Endothelial cell of umbilical vein (primary cell): ENCODE data around the gene SKI. TPM values are rescaled to one million over a fixed set of nuclear protein-coding genes. Genes with fewer than 3 reads are reported as not detected.

Experiments used
- BruUV-seq: library from RNA; stranded (reverse); fragments of 400-500 nt; replicated peaks from 2 replicates; lab custom pipeline; 2021; lab: Mats Ljungman, UMichigan
- CTCF ChIA-PET: fragments of 300-600, 350-600 bp; sonication (Branson Sonifier 250); formaldehyde crosslinking; loops from one replicate; lab custom pipeline; 2021; ENCODE audit warnings: antibody characterized with exemption, inconsistent platforms; lab: Charles Lee
- POLR2A ChIA-PET: fragments of 300-600, 350-600 bp; sonication (Branson Sonifier 250); formaldehyde crosslinking; loops from one replicate; lab custom pipeline; 2021; ENCODE audit warnings: antibody characterized with exemption, inconsistent platforms; lab: Charles Lee
- DNase-seq: peaks from one replicate; pipeline ENCODE4 v3.0.0-alpha.2; 2011; ENCODE audit warnings: low read depth, low spot score
- FAIRE-seq: peaks from 2 replicates; lab custom pipeline; 2011; peaks lifted over from hg19 to GRCh38; lab: Jason Lieb, UNC
- H2AFZ ChIP-seq: 2 replicates; pipeline ENCODE4 v1.6.0; 2012; ENCODE audit warnings: low read depth, low read length, control low read depth, inconsistent platforms
- H3K27ac ChIP-seq: 2 replicates; pipeline ENCODE4 v1.5.1; 2011; ENCODE audit warnings: low read depth, mild to moderate bottlenecking, control low read depth, low read length, moderate library complexity; ENCODE audit not compliant: insufficient read depth
- H3K27me3 ChIP-seq, 2 experiments: 2 replicates each; pipeline versions ENCODE4 v1.6.0 to v1.6.1; 2011; ENCODE audit warnings: low read length in 2 of 2, mixed read lengths in 1 of 2; ENCODE audit not compliant: control insufficient read depth in 2 of 2, insufficient read depth in 2 of 2
- H3K36me3 ChIP-seq, 2 experiments: 2 replicates in 1 of 2; 3 replicates in 1 of 2; pipeline ENCODE4 v1.5.1; 2011; ENCODE audit warnings: low read length in 2 of 2, mild to moderate bottlenecking in 1 of 2, moderate library complexity in 1 of 2; ENCODE audit not compliant: control insufficient read depth in 2 of 2, insufficient read depth in 2 of 2; ENCODE audit errors: extremely low read depth in 1 of 2
- H3K4me1 ChIP-seq: 3 replicates; pipeline ENCODE4 v1.5.1; 2011; ENCODE audit warnings: mild to moderate bottlenecking, low read length; ENCODE audit not compliant: control insufficient read depth, insufficient read depth; ENCODE audit errors: extremely low read depth
- H3K4me2 ChIP-seq: 2 replicates; pipeline ENCODE4 v1.6.1; 2011; ENCODE audit warnings: low read length, control low read depth, mixed read lengths; ENCODE audit not compliant: insufficient read depth
- H3K4me3 ChIP-seq, 3 experiments: fragments of 200-600 bp in 1 of 3; sonication (generic), shearing (Covaris generic) in 1 of 3; replicated peaks in 1 of 3; 2 replicates each; pipeline ENCODE4 v1.5.1; 2011 to 2016; ENCODE audit warnings: control low read depth in 3 of 3, low read length in 3 of 3, mild to moderate bottlenecking in 2 of 3, inconsistent platforms in 1 of 3, low read depth in 1 of 3, moderate library complexity in 1 of 3; ENCODE audit not compliant: insufficient read depth in 1 of 3
- H3K79me2 ChIP-seq: 2 replicates; pipeline ENCODE4 v1.6.0; 2012; ENCODE audit warnings: low read length, inconsistent platforms; ENCODE audit not compliant: control insufficient read depth, insufficient read depth
- H3K9ac ChIP-seq: replicated peaks from 2 replicates; pipeline ENCODE3; 2011; ENCODE audit warnings: low read length, control low read depth; ENCODE audit not compliant: insufficient read depth; ENCODE audit errors: extremely low read depth
- H3K9me1 ChIP-seq: replicated peaks from 3 replicates; pipeline ENCODE4 v1.6.0; 2011; ENCODE audit warnings: mild to moderate bottlenecking, low read length; ENCODE audit not compliant: control insufficient read depth, insufficient read depth; ENCODE audit errors: extremely low read depth
- H3K9me3 ChIP-seq: replicated peaks from 2 replicates; pipeline ENCODE4 v1.5.1; 2012; ENCODE audit warnings: low read length, inconsistent platforms; ENCODE audit not compliant: control insufficient read depth, insufficient read depth
- H4K20me1 ChIP-seq: replicated peaks from 2 replicates; pipeline ENCODE3; 2011; ENCODE audit warnings: mild to moderate bottlenecking, low read length; ENCODE audit not compliant: control insufficient read depth, insufficient read depth; ENCODE audit errors: extremely low read depth
- EZH2 ChIP-seq: IDR thresholded peaks from 2 replicates; pipeline ENCODE4 v1.6.1; 2012; ENCODE audit warnings: borderline replicate concordance, low read depth, mild to moderate bottlenecking, moderate library complexity, low read length, inconsistent platforms; ENCODE audit not compliant: severe bottlenecking
- FOS ChIP-seq: IDR thresholded peaks from 2 replicates; pipeline ENCODE4 v1.6.1; 2011; ENCODE audit warnings: mild to moderate bottlenecking, low read length, moderate library complexity, borderline replicate concordance; ENCODE audit not compliant: insufficient read depth
- GATA2 ChIP-seq: IDR thresholded peaks from 2 replicates; pipeline ENCODE4 v1.7.0; 2011; ENCODE audit warnings: low read depth, mild to moderate bottlenecking, moderate library complexity, mixed read lengths, low read length; ENCODE audit not compliant: insufficient read length, insufficient read depth
- JUN ChIP-seq: IDR thresholded peaks from 2 replicates; pipeline ENCODE4 v1.6.1; 2011; ENCODE audit warnings: borderline replicate concordance, low read depth; ENCODE audit not compliant: insufficient read length, insufficient read depth
- MAX ChIP-seq: IDR thresholded peaks from 2 replicates; pipeline ENCODE4 v1.6.1; 2011; ENCODE audit not compliant: insufficient read depth, insufficient read length
- MYC ChIP-seq: IDR thresholded peaks from one replicate; pipeline ENCODE4 v1.6.1; 2011; ENCODE audit warnings: mild to moderate bottlenecking, low read depth, low read length
- POLR2A ChIP-seq: IDR thresholded peaks from 2 replicates; pipeline ENCODE4 v1.6.1; 2012; ENCODE audit warnings: low read depth, mild to moderate bottlenecking, control low read depth, low read length
- POLR2AphosphoS5 ChIP-seq: IDR thresholded peaks from 2 replicates; pipeline ENCODE4 v1.6.1; 2012; ENCODE audit warnings: low read depth, mild to moderate bottlenecking, control low read depth, low read length, moderate library complexity; ENCODE audit not compliant: insufficient read depth
- dilution Hi-C: fragments of 300-500 bp; cut with MboI; formaldehyde crosslinking; loops from one replicate; pipeline ENCODE4 v1.15.0; 2019; ENCODE audit warnings: low sequenced_read_pairs; ENCODE audit not compliant: extremely low pct_ligation_motif_present
- intact Hi-C: fragments of 100-400 bp; cut with micrococcal nuclease; formaldehyde crosslinking; loops from one replicate; pipeline ENCODE4 v1.10.0; 2022
- polyA plus RNA-seq, 4 experiments: library from polyadenylated mRNA; depleted of rRNA in 3 of 4; stranded (reverse) in 3 of 4; unstranded in 1 of 4; fragments of >200 nt; gene quantifications; 2 replicates each; pipeline versions ENCODE4 v1.2.1 to v1.2.3, GENCODE V29; 2011 to 2012; ENCODE audit warnings: missing spikeins in 1 of 4
- total RNA-seq: library from RNA; stranded (reverse); gene quantifications from 2 replicates; pipeline ENCODE4 v1.2.3, GENCODE V29; 2021
- TF ChIP-seq, protein P1 (sequence below), 2 donors: IDR thresholded peaks; 1 replicate in 1 of 2; 2 replicates in 1 of 2; pipeline ENCODE4 v1.5.1; 2011; ENCODE audit warnings: low read length in 2 of 2, mild to moderate bottlenecking in 2 of 2, moderate library complexity in 2 of 2, control low read depth in 1 of 2, inconsistent platforms in 1 of 2, low read depth in 1 of 2; ENCODE audit not compliant: insufficient read depth in 1 of 2; ENCODE audit errors: extremely low read depth in 1 of 2

The SKI gene
- total and polyA plus RNA-seq, 2 donors (not counting 3 experiments of a cell fraction or from before 2014, with no cell fraction given): 11.6 to 80.3 TPM

- no peak overlapping the region for H2AFZ ChIP-seq
- H3K4me2 ChIP-seq: no peak overlapping the region
- no TSS peak for BruUV-seq
- ChIA-PET CTCF (no interaction called here), POLR2A (no interaction called here)
- FAIRE-seq (no peak), DNase-seq (no peak)
- no peaks in the 10 kb centered on the region for H3K27me3 ChIP-seq
- dilution Hi-C loops (no loop called here), intact Hi-C loops (no loop called here)
- no peaks in the 10 kb centered on the region for H4K20me1 ChIP-seq
- no peaks in the 10 kb centered on the region for H3K9me1 ChIP-seq
- H3K36me3 ChIP-seq: no peaks in the 10 kb centered on the region
- H3K4me3 ChIP-seq: no peak overlapping the region
- H3K9me3 ChIP-seq: no peaks in the 10 kb centered on the region
- no peaks in the 10 kb centered on the region for H3K79me2 ChIP-seq
- TF ChIP-seq, protein P1, sequence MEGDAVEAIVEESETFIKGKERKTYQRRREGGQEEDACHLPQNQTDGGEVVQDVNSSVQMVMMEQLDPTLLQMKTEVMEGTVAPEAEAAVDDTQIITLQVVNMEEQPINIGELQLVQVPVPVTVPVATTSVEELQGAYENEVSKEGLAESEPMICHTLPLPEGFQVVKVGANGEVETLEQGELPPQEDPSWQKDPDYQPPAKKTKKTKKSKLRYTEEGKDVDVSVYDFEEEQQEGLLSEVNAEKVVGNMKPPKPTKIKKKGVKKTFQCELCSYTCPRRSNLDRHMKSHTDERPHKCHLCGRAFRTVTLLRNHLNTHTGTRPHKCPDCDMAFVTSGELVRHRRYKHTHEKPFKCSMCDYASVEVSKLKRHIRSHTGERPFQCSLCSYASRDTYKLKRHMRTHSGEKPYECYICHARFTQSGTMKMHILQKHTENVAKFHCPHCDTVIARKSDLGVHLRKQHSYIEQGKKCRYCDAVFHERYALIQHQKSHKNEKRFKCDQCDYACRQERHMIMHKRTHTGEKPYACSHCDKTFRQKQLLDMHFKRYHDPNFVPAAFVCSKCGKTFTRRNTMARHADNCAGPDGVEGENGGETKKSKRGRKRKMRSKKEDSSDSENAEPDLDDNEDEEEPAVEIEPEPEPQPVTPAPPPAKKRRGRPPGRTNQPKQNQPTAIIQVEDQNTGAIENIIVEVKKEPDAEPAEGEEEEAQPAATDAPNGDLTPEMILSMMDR (IDR thresholded peaks at IDR 0.05; ENCODE audit: extremely low read depth in 1 of 2, insufficient read depth in 1 of 2, low read depth in 1 of 2, low read length in 2 of 2): no peak
- TF ChIP-seq MAX (no peak), EZH2 (no peak), GATA2 (no peak), MYC (no peak), JUN (no peak), FOS (no peak), POLR2A (no peak), POLR2AphosphoS5 (no peak)
- H3K27ac ChIP-seq: no peak overlapping the region
- H3K4me1 ChIP-seq: no peaks in the 10 kb centered on the region
- H3K9ac ChIP-seq: no peak overlapping the region
Observed at GRCh38 chr1:2337081-2337480, 109.0 kb downstream of the SKI start.
